Measurements from ENCODE around the gene PTPRA. TPM values are rescaled to one million over a fixed set of nuclear protein-coding genes. Genes with fewer than 3 reads are reported as not detected.

PTPRA gene
- total RNA-seq, 2 donors from 2014 or later = 52.4 to 58.7 TPM

DNA sequence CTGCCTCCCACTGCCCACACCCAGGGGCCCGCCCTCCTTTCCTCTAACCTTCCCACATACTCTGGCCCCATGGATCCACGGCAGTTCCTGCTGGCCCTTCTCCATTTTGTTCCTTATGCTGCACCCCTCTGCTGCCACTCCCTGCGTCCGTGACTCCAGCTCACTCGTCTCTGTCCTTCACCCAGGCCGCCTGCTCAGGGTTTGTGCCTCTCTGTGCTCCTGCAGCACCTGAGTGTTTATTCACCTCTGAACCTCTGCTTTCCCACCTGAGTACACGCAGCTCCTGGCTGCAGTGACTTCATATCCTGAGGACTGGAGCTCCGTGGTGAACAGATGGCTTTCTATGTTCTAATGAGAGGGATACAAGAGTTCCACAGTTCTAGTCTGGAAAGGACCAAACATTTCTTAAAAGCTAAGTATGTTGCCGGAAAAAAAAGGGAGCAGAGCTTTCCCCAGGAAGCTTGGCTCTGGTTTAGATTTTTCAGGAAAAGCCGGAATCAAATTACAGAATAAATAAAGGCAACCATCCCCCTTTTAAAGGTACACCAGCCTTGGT lies 168.7 kb downstream of the PTPRA start:
- peak overlapping the region; percentile 69 for H3K27ac Mint-ChIP-seq
- peak overlapping the region; percentile 21 for H3K27ac ChIP-seq (ENCODE audit: low read depth, low read length)
- H3K4me3 ChIP-seq (ENCODE audit: low read length) = no peak overlapping the region

DNA sequence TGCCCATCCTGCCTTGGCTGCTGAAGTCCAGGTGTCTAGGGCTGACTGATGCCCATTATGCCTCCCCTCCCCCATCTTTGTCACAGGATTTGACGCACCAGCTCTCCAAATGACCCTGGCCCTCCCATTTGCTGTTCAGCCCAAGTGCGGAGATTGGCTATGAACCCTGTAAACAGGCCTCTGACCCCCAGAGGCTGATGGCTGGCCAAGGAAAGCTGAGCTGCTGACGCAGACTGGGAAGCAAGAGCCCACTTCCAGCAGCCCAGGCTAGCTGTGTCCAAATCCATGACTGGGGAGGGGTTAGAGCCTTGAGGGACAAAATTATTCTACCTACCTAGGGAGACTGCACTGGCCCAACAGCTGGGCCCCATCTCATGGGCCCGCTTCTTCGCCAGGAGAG lies 169.3 kb downstream of the PTPRA start:
- Histone ChIP-seq H3K4me3 (ENCODE audit: low read length) (no peak overlapping the region), H3K4me1 (ENCODE audit: control insufficient read depth, insufficient read depth, low read length) (peaks cover 13% of the 10 kb centered on the region), H3K9ac (ENCODE audit: extremely low read depth, low read length, poor library complexity, severe bottlenecking) (no peak overlapping the region), H3K9me3 (ENCODE audit: control insufficient read depth, low read length) (no peaks in the 10 kb centered on the region), H3K27ac (ENCODE audit: low read depth, low read length) (no peak overlapping the region), H3K36me3 (ENCODE audit: control insufficient read depth, insufficient read depth, low read length) (peaks cover 33% of the 10 kb centered on the region), H3K27me3 (ENCODE audit: control insufficient read depth, insufficient read depth, low read length, poor library complexity, severe bottlenecking) (no peaks in the 10 kb centered on the region)
- Mint-ChIP-seq H3K9me3 (no peaks in the 10 kb centered on the region), H3K4me3 (no peak overlapping the region), H3K4me1 (peaks cover 29% of the 10 kb centered on the region), H3K36me3 (ENCODE audit: low read depth) (peaks cover 33% of the 10 kb centered on the region), H3K27ac (no peak overlapping the region), H3K27me3 (ENCODE audit: insufficient read depth) (no peaks in the 10 kb centered on the region)
- no peak for DNase-seq
- TF ChIP-seq, protein P1, sequence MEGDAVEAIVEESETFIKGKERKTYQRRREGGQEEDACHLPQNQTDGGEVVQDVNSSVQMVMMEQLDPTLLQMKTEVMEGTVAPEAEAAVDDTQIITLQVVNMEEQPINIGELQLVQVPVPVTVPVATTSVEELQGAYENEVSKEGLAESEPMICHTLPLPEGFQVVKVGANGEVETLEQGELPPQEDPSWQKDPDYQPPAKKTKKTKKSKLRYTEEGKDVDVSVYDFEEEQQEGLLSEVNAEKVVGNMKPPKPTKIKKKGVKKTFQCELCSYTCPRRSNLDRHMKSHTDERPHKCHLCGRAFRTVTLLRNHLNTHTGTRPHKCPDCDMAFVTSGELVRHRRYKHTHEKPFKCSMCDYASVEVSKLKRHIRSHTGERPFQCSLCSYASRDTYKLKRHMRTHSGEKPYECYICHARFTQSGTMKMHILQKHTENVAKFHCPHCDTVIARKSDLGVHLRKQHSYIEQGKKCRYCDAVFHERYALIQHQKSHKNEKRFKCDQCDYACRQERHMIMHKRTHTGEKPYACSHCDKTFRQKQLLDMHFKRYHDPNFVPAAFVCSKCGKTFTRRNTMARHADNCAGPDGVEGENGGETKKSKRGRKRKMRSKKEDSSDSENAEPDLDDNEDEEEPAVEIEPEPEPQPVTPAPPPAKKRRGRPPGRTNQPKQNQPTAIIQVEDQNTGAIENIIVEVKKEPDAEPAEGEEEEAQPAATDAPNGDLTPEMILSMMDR (conservative IDR thresholded peaks at IDR 0.05) = no peak
- WGBS, 2 experiments (ENCODE audit: insufficient coverage in 1 of 2, insufficient read length in 1 of 2) = 93% methylated on average over 5 of the region's 5 CpGs; no CpG with 5 or more reads in 1 of the 2 experiments

More for the DNA sequence above, 168.7 kb downstream of the PTPRA start:
- Histone ChIP-seq H3K36me3 (ENCODE audit: control insufficient read depth, insufficient read depth, low read length) (peaks cover 37% of the 10 kb centered on the region), H3K9ac (ENCODE audit: extremely low read depth, low read length, poor library complexity, severe bottlenecking) (no peak overlapping the region), H3K27me3 (ENCODE audit: control insufficient read depth, insufficient read depth, low read length, poor library complexity, severe bottlenecking) (no peaks in the 10 kb centered on the region), H3K9me3 (ENCODE audit: control insufficient read depth, low read length) (no peaks in the 10 kb centered on the region), H3K4me1 (ENCODE audit: control insufficient read depth, insufficient read depth, low read length) (peaks cover 13% of the 10 kb centered on the region)
- no peak overlapping the region for H3K4me3 Mint-ChIP-seq
- H3K27me3 Mint-ChIP-seq (ENCODE audit: insufficient read depth) = no peaks in the 10 kb centered on the region
- WGBS, 2 experiments (ENCODE audit: insufficient coverage in 1 of 2, insufficient read length in 1 of 2) = 80 to 84% methylated on average over 10 of the region's 10 CpGs
- peaks cover 27% of the 10 kb centered on the region for H3K4me1 Mint-ChIP-seq
- DNase-seq = no peak
- TF ChIP-seq, protein P1 (conservative IDR thresholded peaks at IDR 0.05) = no peak
- peaks cover 31% of the 10 kb centered on the region for H3K36me3 Mint-ChIP-seq (ENCODE audit: low read depth)
- no peaks in the 10 kb centered on the region for H3K9me3 Mint-ChIP-seq

GRCh38 chr20:3043322-3043721 lies 170.0 kb downstream of the PTPRA start, which contains the start of gene GNRH2:
Gene GNRH2, plus strand, starts transcription at chr20:3043622. Its CDS starts 793 bp downstream, at chr20:3044415.
- 93 to 100% methylated on average over 1 to 3 of the region's 3 CpGs for WGBS, 2 experiments (ENCODE audit: insufficient coverage in 1 of 2, insufficient read length in 1 of 2)
- DNase-seq = no peak
- Histone ChIP-seq H3K9ac (ENCODE audit: extremely low read depth, low read length, poor library complexity, severe bottlenecking) (no peak within 1 kb of the TSS), H3K9me3 (ENCODE audit: control insufficient read depth, low read length) (no peaks in the 10 kb centered on the region), H3K4me1 (ENCODE audit: control insufficient read depth, insufficient read depth, low read length) (peaks cover 11% of the 10 kb centered on the region), H3K27me3 (ENCODE audit: control insufficient read depth, insufficient read depth, low read length, poor library complexity, severe bottlenecking) (no peaks in the 10 kb centered on the region), H3K27ac (ENCODE audit: low read depth, low read length) (no peak within 1 kb of the TSS), H3K36me3 (ENCODE audit: control insufficient read depth, insufficient read depth, low read length) (peaks cover 33% of the 10 kb centered on the region), H3K4me3 (ENCODE audit: low read length) (no peak within 1 kb of the TSS)
- Mint-ChIP-seq H3K4me3 (no peak within 1 kb of the TSS), H3K4me1 (peaks cover 29% of the 10 kb centered on the region), H3K36me3 (ENCODE audit: low read depth) (peaks cover 38% of the 10 kb centered on the region), H3K27ac (no peak within 1 kb of the TSS), H3K9me3 (no peaks in the 10 kb centered on the region), H3K27me3 (ENCODE audit: insufficient read depth) (no peaks in the 10 kb centered on the region)
- TF ChIP-seq, protein P1 (conservative IDR thresholded peaks at IDR 0.05) = no peak

All from endodermal cell (in vitro differentiated cells).